RWPE2 (cell line): ENCODE measurements around the gene ARID5B.

Experiments
- ATAC-seq: fragments of 200-7000 bp; cut with Tn5 transposase; 3 replicates; pipeline ENCODE4 v1.9.1; 2021; ENCODE audit warnings: low read depth
- DNase-seq: peaks from one replicate; pipeline ENCODE4 v3.0.0-alpha.2; 2020; ENCODE audit warnings: low spot score
- H3K27ac ChIP-seq: fragments of 450-650 bp; 2 replicates; pipeline ENCODE4 v1.5.1; 2017; ENCODE audit warnings: mild to moderate bottlenecking; ENCODE audit not compliant: poor library complexity, severe bottlenecking
- H3K27me3 ChIP-seq: fragments of 250-450 bp; sonication (Bioruptor Pico); 2 replicates; pipeline ENCODE4 v1.5.1; 2021; ENCODE audit warnings: mild to moderate bottlenecking, moderate library complexity; ENCODE audit not compliant: insufficient read depth, poor library complexity, severe bottlenecking
- H3K36me3 ChIP-seq: fragments of 250-450 bp; sonication (Bioruptor Pico); 2 replicates; pipeline ENCODE4 v1.5.1; 2020; ENCODE audit warnings: low read depth, mild to moderate bottlenecking, moderate library complexity
- H3K4me1 ChIP-seq: fragments of 250-450 bp; sonication (Bioruptor Pico); 2 replicates; pipeline ENCODE4 v1.5.1; 2021; ENCODE audit warnings: mild to moderate bottlenecking, moderate library complexity; ENCODE audit not compliant: insufficient read depth, poor library complexity, severe bottlenecking
- H3K4me3 ChIP-seq: fragments of 250-450 bp; sonication (Bioruptor Pico); 2 replicates; pipeline ENCODE4 v1.5.1; 2021; ENCODE audit warnings: mild to moderate bottlenecking, moderate library complexity; ENCODE audit not compliant: severe bottlenecking
- H3K9me3 ChIP-seq: fragments of 250-450 bp; sonication (Bioruptor Pico); 2 replicates; pipeline ENCODE4 v1.5.1; 2021; ENCODE audit warnings: mild to moderate bottlenecking, moderate library complexity; ENCODE audit not compliant: severe bottlenecking
- TF ChIP-seq, protein P1 (sequence below): fragments of 450-650 bp; IDR thresholded peaks from one replicate; pipeline ENCODE4 v1.5.1; 2017; ENCODE audit warnings: mild to moderate bottlenecking, moderate library complexity; ENCODE audit not compliant: poor library complexity, severe bottlenecking

Gene ARID5B

GRCh38 chr10:62037166-62037831 is 135.8 kb downstream of the ARID5B start:
- Histone ChIP-seq H3K27ac (peak overlapping the region; percentile 74), H3K4me1 (peaks cover 38% of the 10 kb centered on the region), H3K36me3 (no peaks in the 10 kb centered on the region), H3K9me3 (no peaks in the 10 kb centered on the region), H3K4me3 (no peak overlapping the region), H3K27me3 (no peaks in the 10 kb centered on the region)
- ATAC-seq (peak; percentile 76), DNase-seq (no peak)
- TF ChIP-seq, protein P1, sequence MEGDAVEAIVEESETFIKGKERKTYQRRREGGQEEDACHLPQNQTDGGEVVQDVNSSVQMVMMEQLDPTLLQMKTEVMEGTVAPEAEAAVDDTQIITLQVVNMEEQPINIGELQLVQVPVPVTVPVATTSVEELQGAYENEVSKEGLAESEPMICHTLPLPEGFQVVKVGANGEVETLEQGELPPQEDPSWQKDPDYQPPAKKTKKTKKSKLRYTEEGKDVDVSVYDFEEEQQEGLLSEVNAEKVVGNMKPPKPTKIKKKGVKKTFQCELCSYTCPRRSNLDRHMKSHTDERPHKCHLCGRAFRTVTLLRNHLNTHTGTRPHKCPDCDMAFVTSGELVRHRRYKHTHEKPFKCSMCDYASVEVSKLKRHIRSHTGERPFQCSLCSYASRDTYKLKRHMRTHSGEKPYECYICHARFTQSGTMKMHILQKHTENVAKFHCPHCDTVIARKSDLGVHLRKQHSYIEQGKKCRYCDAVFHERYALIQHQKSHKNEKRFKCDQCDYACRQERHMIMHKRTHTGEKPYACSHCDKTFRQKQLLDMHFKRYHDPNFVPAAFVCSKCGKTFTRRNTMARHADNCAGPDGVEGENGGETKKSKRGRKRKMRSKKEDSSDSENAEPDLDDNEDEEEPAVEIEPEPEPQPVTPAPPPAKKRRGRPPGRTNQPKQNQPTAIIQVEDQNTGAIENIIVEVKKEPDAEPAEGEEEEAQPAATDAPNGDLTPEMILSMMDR = peak; percentile 18

- Histone ChIP-seq H3K4me3 (no peak overlapping the region), H3K27me3 (no peaks in the 10 kb centered on the region), H3K36me3 (no peaks in the 10 kb centered on the region), H3K27ac (peak overlapping the region; percentile 74), H3K9me3 (no peaks in the 10 kb centered on the region), H3K4me1 (peaks cover 39% of the 10 kb centered on the region)
- no peak for DNase-seq
- TF ChIP-seq, protein P1 = no peak
- peak; percentile 28; the same call in 1 of the 3 replicates for ATAC-seq
These were observed 136.6 kb downstream of the ARID5B start for GRCh38 chr10:62037890-62038608.

- Histone ChIP-seq H3K4me1 (peaks cover 45% of the 10 kb centered on the region), H3K27ac (peak overlapping the region; percentile 74), H3K27me3 (no peaks in the 10 kb centered on the region), H3K4me3 (no peak overlapping the region), H3K9me3 (no peaks in the 10 kb centered on the region), H3K36me3 (no peaks in the 10 kb centered on the region)
- no peak for DNase-seq
- ATAC-seq = peak; percentile 60
- TF ChIP-seq, protein P1 = peak; percentile 95
These were observed 137.2 kb downstream of the ARID5B start for GRCh38 chr10:62038609-62039190.

DNA sequence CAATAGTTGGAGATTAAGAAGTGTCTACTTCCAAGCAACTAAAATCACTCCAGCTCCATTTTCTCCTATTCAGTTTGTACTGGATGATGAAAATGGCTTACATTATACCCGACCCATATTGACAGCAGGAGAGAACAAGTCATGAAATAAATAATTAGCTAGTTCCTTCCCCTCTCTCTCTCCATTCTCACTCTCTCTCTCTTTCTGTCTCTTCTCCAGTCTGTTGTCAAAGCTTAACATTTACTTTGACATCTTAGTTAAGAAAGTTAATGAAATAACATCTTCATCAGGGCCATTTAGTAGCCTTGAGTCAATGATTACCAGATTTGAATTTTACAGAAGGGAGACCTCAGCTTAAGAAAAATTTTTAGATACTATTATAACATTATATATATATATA is 138.5 kb downstream of the ARID5B start:
- no peak overlapping the region for H3K4me3 ChIP-seq
- H3K4me1 ChIP-seq = peaks cover 49% of the 10 kb centered on the region
- DNase-seq (no peak), ATAC-seq (no peak)
- H3K36me3 ChIP-seq = no peaks in the 10 kb centered on the region
- H3K9me3 ChIP-seq = no peaks in the 10 kb centered on the region
- TF ChIP-seq, protein P1 = no peak
- H3K27me3 ChIP-seq = no peaks in the 10 kb centered on the region
- H3K27ac ChIP-seq = peak overlapping the region; percentile 74

DNA sequence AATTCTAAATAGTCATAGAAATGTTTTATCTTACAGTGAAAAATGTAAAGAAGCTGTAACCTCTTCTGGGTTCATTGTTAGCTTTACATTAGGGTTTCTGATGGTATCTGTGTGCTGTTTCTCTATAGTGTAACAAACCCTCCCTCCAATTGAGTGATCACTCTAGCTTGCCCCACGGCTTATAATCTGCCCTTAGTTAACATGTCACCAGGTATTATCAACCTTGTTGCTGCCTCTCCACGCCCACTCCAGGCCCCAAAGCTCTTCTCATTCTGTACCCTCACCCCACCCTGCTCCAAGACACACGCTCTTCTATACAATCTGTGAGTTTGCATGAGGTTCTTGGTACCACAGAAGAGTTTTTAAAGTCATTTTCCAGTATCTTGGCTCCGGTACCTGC is 139.4 kb downstream of the ARID5B start:
- H3K9me3 ChIP-seq = no peaks in the 10 kb centered on the region

More for the DNA sequence above, 139.4 kb downstream of the ARID5B start:
- Histone ChIP-seq H3K4me1 (peaks cover 56% of the 10 kb centered on the region), H3K4me3 (no peak overlapping the region), H3K27ac (no peak overlapping the region), H3K27me3 (no peaks in the 10 kb centered on the region), H3K36me3 (no peaks in the 10 kb centered on the region)
- ATAC-seq = no peak
- TF ChIP-seq, protein P1 = no peak
- DNase-seq = no peak
